NCI-H1436 (cell line): ENCODE measurements around the gene DCUN1D3.
"Not testable (repeated sequence)": the region's sequence is repeated elsewhere in the genome, so short reads cannot be mapped to it uniquely, and the experiment has no call there.

Experiments used
- DNase-seq: peaks from one replicate; lab custom pipeline; 2025; lab: John Stamatoyannopoulos, UW

The DCUN1D3 gene

GRCh38 chr16:20900299-20901067 is at the start of gene DCUN1D3, which contains the start of gene LYRM1:
Gene DCUN1D3 (minus strand): TSS chr16:20900358. CDS start chr16:20862538, 37,820 bp downstream.
Gene LYRM1 (plus strand): TSS chr16:20900771. CDS start chr16:20915556, 14,785 bp downstream.
- peak; percentile 96 for DNase-seq

GRCh38 chr16:20949660-20950059 is 49.5 kb upstream of the DCUN1D3 start:
- DNase-seq, result no peak

GRCh38 chr16:20948444-20948843 is 48.3 kb upstream of the DCUN1D3 start:
- no peak for DNase-seq

GRCh38 chr16:20946015-20946629 is 46.0 kb upstream of the DCUN1D3 start:
- no peak for DNase-seq

- DNase-seq, result not testable (repeated sequence)
These were observed 45.4 kb upstream of the DCUN1D3 start for GRCh38 chr16:20945575-20945875.

- no peak for DNase-seq
These were observed 44.9 kb upstream of the DCUN1D3 start for GRCh38 chr16:20944861-20945574.

- no peak for DNase-seq
These were observed 42.1 kb upstream of the DCUN1D3 start for GRCh38 chr16:20942256-20942655.

GRCh38 chr16:20941636-20941926 is 41.4 kb upstream of the DCUN1D3 start:
- DNase-seq, result no peak

GRCh38 chr16:20940871-20941635 is 40.9 kb upstream of the DCUN1D3 start:
- no peak for DNase-seq

GRCh38 chr16:20939611-20940010 is 39.5 kb upstream of the DCUN1D3 start:
- no peak for DNase-seq

GRCh38 chr16:20938426-20938825 is 38.3 kb upstream of the DCUN1D3 start:
- DNase-seq, result no peak

- DNase-seq, result no peak
These were observed 37.6 kb upstream of the DCUN1D3 start for GRCh38 chr16:20937736-20938135.

GRCh38 chr16:20933589-20933988 is 33.4 kb upstream of the DCUN1D3 start:
- no peak for DNase-seq

GRCh38 chr16:20931066-20931600 is 31.0 kb upstream of the DCUN1D3 start:
- no peak for DNase-seq

GRCh38 chr16:20930365-20930690 is 30.2 kb upstream of the DCUN1D3 start:
- DNase-seq, result no peak

- not testable (repeated sequence) for DNase-seq
These were observed 29.7 kb upstream of the DCUN1D3 start for GRCh38 chr16:20929676-20930364.

GRCh38 chr16:20928774-20929411 is 28.7 kb upstream of the DCUN1D3 start:
- DNase-seq, result no peak

- no peak for DNase-seq
These were observed 25.6 kb upstream of the DCUN1D3 start for GRCh38 chr16:20925751-20926150.

- no peak for DNase-seq
These were observed 23.7 kb upstream of the DCUN1D3 start for GRCh38 chr16:20923876-20924275.

GRCh38 chr16:20920799-20921198 is 20.6 kb upstream of the DCUN1D3 start:
- DNase-seq, result no peak

GRCh38 chr16:20920091-20920490 is 19.9 kb upstream of the DCUN1D3 start:
- no peak for DNase-seq
